Ascending aorta (tissue), 2 donors: Measurements from ENCODE around the gene LIMK1. TPM values are rescaled to one million over a fixed set of nuclear protein-coding genes. Genes with fewer than 3 reads are reported as not detected.
"Not testable (repeated sequence)": the region's sequence is repeated elsewhere in the genome, so short reads cannot be mapped to it uniquely, and the experiment has no call there.

Experiments used
- DNase-seq, 2 donors: peaks; one replicate each; pipeline ENCODE4 v3.0.0-alpha.2; 2019; ENCODE audit warnings: low spot score in 2 of 2
- H3K27ac ChIP-seq, 2 donors: fragments of 200-600 bp; sonication (generic); one replicate each; pipeline ENCODE4 v1.5.1; 2016 to 2017; ENCODE audit warnings: mild to moderate bottlenecking in 1 of 2
- H3K27me3 ChIP-seq: fragments of 200-600 bp; sonication (generic); one replicate; pipeline ENCODE4 v1.5.1; 2017
- H3K36me3 ChIP-seq, 2 donors: fragments of 200-600 bp; sonication (generic); one replicate each; pipeline ENCODE4 v1.5.1; 2016
- H3K4me1 ChIP-seq, 2 donors: fragments of 200-600 bp; sonication (generic); one replicate each; pipeline ENCODE4 v1.5.1; 2016 to 2017; ENCODE audit warnings: mild to moderate bottlenecking in 1 of 2
- H3K4me3 ChIP-seq, 2 donors: fragments of 200-600 bp; sonication (generic); one replicate each; pipeline ENCODE4 v1.5.1; 2016 to 2017; ENCODE audit warnings: mild to moderate bottlenecking in 1 of 2
- H3K9me3 ChIP-seq, 2 donors: fragments of 200-600 bp; sonication (generic); one replicate each; pipeline ENCODE4 v1.5.1; 2016
- CTCF ChIP-seq, 3 experiments: fragments of 200-600 bp in 2 of 3; fragments of 450-650 bp in 1 of 3; sonication (generic) in 2 of 3; IDR thresholded peaks; one replicate each; pipeline ENCODE4 v1.5.1; 2016 to 2019; ENCODE audit warnings: antibody characterized with exemption in 3 of 3, mild to moderate bottlenecking in 1 of 3, moderate library complexity in 1 of 3
- intact Hi-C: fragments of 100-400 bp; cut with DNase I; formaldehyde crosslinking; loops from one replicate; pipeline ENCODE4 v1.15.1; 2023
- total RNA-seq: library from RNA; depleted of rRNA; stranded (reverse); fragments of >200 nt; gene quantifications from one replicate; pipeline ENCODE4 v1.1.0, GENCODE V29; 2016

Gene LIMK1
- total RNA-seq, 1 donor from 2014 or later, result 30.0 TPM

- H3K4me1 ChIP-seq, result no peaks in the 10 kb centered on the region
- no peak for TF ChIP-seq CTCF (IDR thresholded peaks at IDR 0.05)
- intact Hi-C loops, result no loop called here
- no peaks in the 10 kb centered on the region for H3K9me3 ChIP-seq
- H3K27ac ChIP-seq, result no peak overlapping the region
- H3K4me3 ChIP-seq, result no peak overlapping the region
- no peaks in the 10 kb centered on the region for H3K36me3 ChIP-seq
- H3K27me3 ChIP-seq, result no peaks in the 10 kb centered on the region
- DNase-seq, result no peak
Measured at GRCh38 chr7:74165867-74166593, 82.4 kb downstream of the LIMK1 start.

- H3K27me3 ChIP-seq, H3K36me3 ChIP-seq, H3K4me3 ChIP-seq, DNase-seq, H3K9me3 ChIP-seq, H3K27ac ChIP-seq, H3K4me1 ChIP-seq, intact Hi-C loops: not testable (repeated sequence)
Measured at GRCh38 chr7:74167324-74167723, 83.7 kb downstream of the LIMK1 start.

Other genes with a start within 250 kb of the LIMK1 start
- gene METTL27, start 241.3 kb upstream of the LIMK1 start, total RNA-seq, result not detected
- gene TMEM270, start 222.6 kb upstream of the LIMK1 start, total RNA-seq, result not detected
- gene ELN, start 55.6 kb upstream of the LIMK1 start, total RNA-seq, result 395 TPM
- 150 TPM for gene EIF4H, start 90.6 kb downstream of the LIMK1 start, total RNA-seq
- 1.5 TPM for gene LAT2, start 126.2 kb downstream of the LIMK1 start, total RNA-seq
- gene RFC2, start 170.6 kb downstream of the LIMK1 start, total RNA-seq, result 37.7 TPM
- 50.2 TPM for gene CLIP2, start 205.6 kb downstream of the LIMK1 start, total RNA-seq